ENCODE measurements around the gene SLC10A7.
A peak's percentile ranks its signal among the peaks of the same experiment; 100 is the strongest.

DNA sequence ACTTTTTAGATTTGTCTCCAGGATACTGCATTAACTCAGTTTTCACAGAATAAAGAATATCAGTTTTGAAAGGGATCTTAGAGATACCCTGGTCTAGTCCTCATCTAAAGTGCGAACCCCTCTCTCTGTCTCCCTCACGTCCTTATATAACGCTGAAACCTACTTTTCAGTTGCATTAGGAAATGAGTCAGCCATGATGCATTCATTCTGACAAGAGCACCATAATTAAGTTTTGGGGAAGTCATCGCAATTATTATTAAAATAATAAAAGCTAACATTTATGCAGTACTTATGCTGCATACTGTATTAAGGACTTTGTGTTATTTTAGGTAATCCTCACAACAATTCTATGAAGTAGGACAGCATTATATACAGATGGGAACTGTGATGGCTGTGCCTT, 191.3 kb downstream of the SLC10A7 start:
- TF ChIP-seq POU6F1 (CRISPR knock-in tag; IDR thresholded peaks at IDR 0.05; ENCODE audit: borderline replicate concordance, low read depth) (no peak), ZNF565 (CRISPR knock-in tag; conservative IDR thresholded peaks at IDR 0.05; ENCODE audit: low read depth) (no peak), ZC3H10 (CRISPR knock-in tag; IDR thresholded peaks at IDR 0.05) (0 out of 2 replicates have a peak, but pooled peaks have one; percentile 34), TSHZ2 (CRISPR knock-in tag; IDR thresholded peaks at IDR 0.05) (no peak), ARNTL (CRISPR knock-in tag; IDR thresholded peaks at IDR 0.05; ENCODE audit: borderline replicate concordance, low read depth) (no peak), ZNF8 (CRISPR knock-in tag; IDR thresholded peaks at IDR 0.05) (no peak), ZFP3 (CRISPR knock-in tag; IDR thresholded peaks at IDR 0.05) (no peak), RARB (CRISPR knock-in tag; IDR thresholded peaks at IDR 0.05) (no peak), GLIS3 (CRISPR knock-in tag; IDR thresholded peaks at IDR 0.05) (no peak)
- TF ChIP-seq, protein P1, sequence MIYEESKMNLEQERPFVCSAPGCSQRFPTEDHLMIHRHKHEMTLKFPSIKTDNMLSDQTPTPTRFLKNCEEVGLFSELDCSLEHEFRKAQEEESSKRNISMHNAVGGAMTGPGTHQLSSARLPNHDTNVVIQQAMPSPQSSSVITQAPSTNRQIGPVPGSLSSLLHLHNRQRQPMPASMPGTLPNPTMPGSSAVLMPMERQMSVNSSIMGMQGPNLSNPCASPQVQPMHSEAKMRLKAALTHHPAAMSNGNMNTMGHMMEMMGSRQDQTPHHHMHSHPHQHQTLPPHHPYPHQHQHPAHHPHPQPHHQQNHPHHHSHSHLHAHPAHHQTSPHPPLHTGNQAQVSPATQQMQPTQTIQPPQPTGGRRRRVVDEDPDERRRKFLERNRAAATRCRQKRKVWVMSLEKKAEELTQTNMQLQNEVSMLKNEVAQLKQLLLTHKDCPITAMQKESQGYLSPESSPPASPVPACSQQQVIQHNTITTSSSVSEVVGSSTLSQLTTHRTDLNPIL (CRISPR knock-in tag; IDR thresholded peaks at IDR 0.05; ENCODE audit: low read depth): no peak
- TF ChIP-seq, protein P2, sequence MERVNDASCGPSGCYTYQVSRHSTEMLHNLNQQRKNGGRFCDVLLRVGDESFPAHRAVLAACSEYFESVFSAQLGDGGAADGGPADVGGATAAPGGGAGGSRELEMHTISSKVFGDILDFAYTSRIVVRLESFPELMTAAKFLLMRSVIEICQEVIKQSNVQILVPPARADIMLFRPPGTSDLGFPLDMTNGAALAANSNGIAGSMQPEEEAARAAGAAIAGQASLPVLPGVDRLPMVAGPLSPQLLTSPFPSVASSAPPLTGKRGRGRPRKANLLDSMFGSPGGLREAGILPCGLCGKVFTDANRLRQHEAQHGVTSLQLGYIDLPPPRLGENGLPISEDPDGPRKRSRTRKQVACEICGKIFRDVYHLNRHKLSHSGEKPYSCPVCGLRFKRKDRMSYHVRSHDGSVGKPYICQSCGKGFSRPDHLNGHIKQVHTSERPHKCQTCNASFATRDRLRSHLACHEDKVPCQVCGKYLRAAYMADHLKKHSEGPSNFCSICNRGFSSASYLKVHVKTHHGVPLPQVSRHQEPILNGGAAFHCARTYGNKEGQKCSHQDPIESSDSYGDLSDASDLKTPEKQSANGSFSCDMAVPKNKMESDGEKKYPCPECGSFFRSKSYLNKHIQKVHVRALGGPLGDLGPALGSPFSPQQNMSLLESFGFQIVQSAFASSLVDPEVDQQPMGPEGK (CRISPR knock-in tag; IDR thresholded peaks at IDR 0.05; ENCODE audit: borderline replicate concordance): no peak
- TF ChIP-seq, protein P3, sequence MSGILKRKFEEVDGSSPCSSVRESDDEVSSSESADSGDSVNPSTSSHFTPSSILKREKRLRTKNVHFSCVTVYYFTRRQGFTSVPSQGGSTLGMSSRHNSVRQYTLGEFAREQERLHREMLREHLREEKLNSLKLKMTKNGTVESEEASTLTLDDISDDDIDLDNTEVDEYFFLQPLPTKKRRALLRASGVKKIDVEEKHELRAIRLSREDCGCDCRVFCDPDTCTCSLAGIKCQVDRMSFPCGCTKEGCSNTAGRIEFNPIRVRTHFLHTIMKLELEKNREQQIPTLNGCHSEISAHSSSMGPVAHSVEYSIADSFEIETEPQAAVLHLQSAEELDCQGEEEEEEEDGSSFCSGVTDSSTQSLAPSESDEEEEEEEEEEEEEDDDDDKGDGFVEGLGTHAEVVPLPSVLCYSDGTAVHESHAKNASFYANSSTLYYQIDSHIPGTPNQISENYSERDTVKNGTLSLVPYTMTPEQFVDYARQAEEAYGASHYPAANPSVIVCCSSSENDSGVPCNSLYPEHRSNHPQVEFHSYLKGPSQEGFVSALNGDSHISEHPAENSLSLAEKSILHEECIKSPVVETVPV (CRISPR knock-in tag; IDR thresholded peaks at IDR 0.05): no peak
